ENCODE measurements around the gene KLLN.

- no peak for TF ChIP-seq CTCF (IDR thresholded peaks at IDR 0.05)
- no peak for TF ChIP-seq POLR2A (IDR thresholded peaks at IDR 0.05)
These were observed 15.5 kb upstream of the KLLN start for GRCh38 chr10:87878664-87879459.

Data from adrenal gland (tissue), 5 donors.